ENCODE results near the gene LYL1. TPM values are rescaled to one million over a fixed set of nuclear protein-coding genes. Genes with fewer than 3 reads are reported as not detected.
A peak's percentile ranks its signal among the peaks of the same experiment; 100 is the strongest.

Gene LYL1
- total RNA-seq, 4 donors from 2014 or later: 2.6 to 15.5 (median 11.1) TPM

GRCh38 chr19:13094106-13094504 lies 8.6 kb downstream of the LYL1 start:
- H3K4me3 ChIP-seq: no peak overlapping the region
- DNase-seq: peak; percentile 46 to 61
- H3K36me3 ChIP-seq: no peaks in the 10 kb centered on the region
- peak overlapping the region; percentile 87 to 93 for H3K27ac ChIP-seq
- TF ChIP-seq CTCF (IDR thresholded peaks at IDR 0.05) (no peak), POLR2A (IDR thresholded peaks at IDR 0.05) (no peak)
- H3K4me1 ChIP-seq: peaks cover 24 to 55% of the 10 kb centered on the region in 2 donors
- no peaks in the 10 kb centered on the region for H3K27me3 ChIP-seq
- intact Hi-C loops (cut with DNase I; ENCODE audit: low total_unique reads): loop anchor here (5.0 kb wide), 1 partner anchor 117 kb away; no protein-coding TSS in a partner anchor
- no peaks in the 10 kb centered on the region for H3K9me3 ChIP-seq

- intact Hi-C loops (cut with DNase I; ENCODE audit: low total_unique reads): loop anchor here (5.0 kb wide), 1 partner anchor 116 kb away; no protein-coding TSS in a partner anchor
- H3K27ac ChIP-seq: peak overlapping the region; percentile 87 to 93
- H3K9me3 ChIP-seq: no peaks in the 10 kb centered on the region
- H3K4me1 ChIP-seq: peaks cover 24 to 50% of the 10 kb centered on the region in 2 donors
- peak in 1 of 2 donors; percentile 23 for TF ChIP-seq POLR2A (IDR thresholded peaks at IDR 0.05)
- peak; percentile 96 to 98 (median 97) for TF ChIP-seq CTCF (IDR thresholded peaks at IDR 0.05)
- H3K36me3 ChIP-seq: no peaks in the 10 kb centered on the region
- peak; percentile 85 to 91 for DNase-seq
- no peaks in the 10 kb centered on the region for H3K27me3 ChIP-seq
- H3K4me3 ChIP-seq: no peak overlapping the region
Observed at GRCh38 chr19:13093407-13094105, 9.1 kb downstream of the LYL1 start.

- no peaks in the 10 kb centered on the region for H3K9me3 ChIP-seq
- H3K27ac ChIP-seq: peak overlapping the region; percentile 87 to 93
- peak; percentile 24 to 39 for DNase-seq
- H3K4me3 ChIP-seq: no peak overlapping the region
- intact Hi-C loops (cut with DNase I; ENCODE audit: low total_unique reads): loop anchor here (5.0 kb wide), 1 partner anchor 115 kb away; no protein-coding TSS in a partner anchor
- H3K36me3 ChIP-seq: no peaks in the 10 kb centered on the region
- peaks cover 24 to 50% of the 10 kb centered on the region in 2 donors for H3K4me1 ChIP-seq
- H3K27me3 ChIP-seq: no peaks in the 10 kb centered on the region
- no peak for TF ChIP-seq CTCF (IDR thresholded peaks at IDR 0.05)
- TF ChIP-seq POLR2A (IDR thresholded peaks at IDR 0.05): no peak
Observed at GRCh38 chr19:13092606-13093235, 9.9 kb downstream of the LYL1 start.

GRCh38 chr19:13092158-13092543 lies 10.5 kb downstream of the LYL1 start:
- intact Hi-C loops (cut with DNase I; ENCODE audit: low total_unique reads): loop anchor here (5.0 kb wide), 1 partner anchor 115 kb away; no protein-coding TSS in a partner anchor
- no peaks in the 10 kb centered on the region for H3K27me3 ChIP-seq
- H3K4me1 ChIP-seq: peaks cover 24 to 50% of the 10 kb centered on the region in 2 donors
- H3K4me3 ChIP-seq: no peak overlapping the region
- H3K27ac ChIP-seq: peak overlapping the region; percentile 87 to 93
- H3K36me3 ChIP-seq: no peaks in the 10 kb centered on the region
- DNase-seq: no peak
- TF ChIP-seq CTCF (IDR thresholded peaks at IDR 0.05): no peak
- no peak for TF ChIP-seq POLR2A (IDR thresholded peaks at IDR 0.05)
- no peaks in the 10 kb centered on the region for H3K9me3 ChIP-seq
